ENCODE results near the gene TMEM217. TPM values are rescaled to one million over a fixed set of nuclear protein-coding genes. Genes with fewer than 3 reads are reported as not detected.
A peak's percentile ranks its signal among the peaks of the same experiment; 100 is the strongest.

Gene TMEM217
- total and polyA plus RNA-seq, 2 of the 8 experiments (the other 6 are each of a cell fraction or from before 2014, with no cell fraction given) = 0.60 to 1.1 TPM

DNA sequence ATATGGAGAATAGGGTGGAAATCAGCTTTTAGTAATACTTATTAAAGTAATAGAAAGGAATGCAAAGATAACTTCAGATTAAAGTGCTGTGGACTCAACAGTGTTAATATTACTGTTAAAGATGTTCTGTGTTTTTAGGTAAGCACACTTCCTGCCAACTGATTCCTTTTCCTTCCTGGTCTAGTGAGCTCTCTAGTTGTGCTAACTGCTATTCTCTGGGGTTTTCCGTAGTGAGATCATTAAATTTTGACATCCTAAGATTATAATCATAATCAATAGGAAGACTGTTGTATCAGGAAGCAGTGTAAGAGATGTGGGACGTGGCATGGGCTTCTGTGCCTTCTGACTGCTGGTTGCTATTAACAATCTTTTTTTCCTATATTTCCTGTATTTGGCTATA is 1.2 kb upstream of the TMEM217 start:
- Histone ChIP-seq H2BK20ac (ENCODE audit: low read length) (no peak overlapping the region), H3K14ac (ENCODE audit: insufficient read length) (no peak overlapping the region), H4K8ac (ENCODE audit: extremely low read depth, insufficient read depth, low read length) (no peak overlapping the region), H3K23ac (ENCODE audit: insufficient read length) (no peak overlapping the region), H3K9ac (replicated peaks in 1 of 4; ENCODE audit: extremely low read depth in 1 of 4, low read depth in 3 of 4, low read length in 3 of 4) (no peak overlapping the region), H3K36me3 (ENCODE audit: control insufficient read depth in 2 of 4, insufficient read depth in 4 of 4, low read length in 3 of 4) (no peaks in the 10 kb centered on the region), H3K4me3 (ENCODE audit: extremely low read depth in 1 of 4, insufficient read depth in 2 of 4, low read depth in 3 of 4, low read length in 4 of 4) (peak overlapping the region in 2 of 4 experiments; percentile 94; a peak in 3 of 8 replicates), H4K5ac (ENCODE audit: insufficient read length, low read depth, low read length) (no peak overlapping the region), H3K4me2 (ENCODE audit: insufficient read depth in 1 of 2, low read depth in 2 of 2, low read length in 2 of 2) (peak overlapping the region; percentile 67 to 89; a peak in 2 of 4 replicates), H3K56ac (replicated peaks; ENCODE audit: insufficient read length, low read depth, low read length) (no peak overlapping the region), H3K18ac (ENCODE audit: extremely low read depth, low read length) (no peak overlapping the region), H2BK120ac (replicated peaks; ENCODE audit: low read depth, low read length) (no peak overlapping the region), H3K79me2 (ENCODE audit: control insufficient read depth in 1 of 2, insufficient read depth in 2 of 2, low read length in 2 of 2) (peaks cover 0 to 58% of the 10 kb centered on the region in 2 experiments; a peak in 2 of 4 replicates), H2AK5ac (ENCODE audit: low read depth, low read length) (no peak overlapping the region), H3K79me1 (ENCODE audit: low read depth, low read length) (0 out of 2 replicates have a peak, but pooled peaks cover 2% of the 10 kb centered on the region), H3K4ac (replicated peaks; ENCODE audit: insufficient read length, low read depth, low read length) (no peak overlapping the region), H2AFZ (ENCODE audit: low read length) (no peak overlapping the region), H4K91ac (replicated peaks; ENCODE audit: insufficient read length, low read length) (no peak overlapping the region), H2BK15ac (ENCODE audit: low read length) (no peak overlapping the region), H3K23me2 (ENCODE audit: low read depth, low read length) (peaks cover 7% of the 10 kb centered on the region), H4K20me1 (replicated peaks in 1 of 2; ENCODE audit: control insufficient read depth in 1 of 2, insufficient read depth in 2 of 2, low read length in 2 of 2) (no peaks in the 10 kb centered on the region), H3K27me3 (replicated peaks in 1 of 4; ENCODE audit: control insufficient read depth in 3 of 4, extremely low read depth in 1 of 4, insufficient read depth in 3 of 4, low read length in 3 of 4) (no peaks in the 10 kb centered on the region), H2BK12ac (ENCODE audit: low read depth, low read length) (no peak overlapping the region), H3K9me3 (ENCODE audit: insufficient read depth in 2 of 2, low read depth in 1 of 2, low read length in 1 of 2) (no peaks in the 10 kb centered on the region), H3K27ac (ENCODE audit: low read depth, low read length) (no peak overlapping the region), H3K4me1 (replicated peaks in 1 of 4; ENCODE audit: control insufficient read depth in 3 of 4, insufficient read depth in 4 of 4, low read length in 3 of 4) (peaks cover 0 to 4% (median 3%) of the 10 kb centered on the region in 4 experiments; a peak in 3 of 7 replicates), H2BK5ac (ENCODE audit: low read depth, low read length) (no peak overlapping the region)
- ChIA-PET POLR2A (ENCODE audit: partially characterized antibody) (interaction anchor here (1.7 kb wide), 1 partner anchor 54 kb away, joined by 3 read pairs; no protein-coding TSS in a partner anchor), CTCF (ENCODE audit: partially characterized antibody) (interaction anchor here (0.6 to 1.2 kb wide), 2 partner anchors 13 to 232 kb away, joined by 3 to 4 read pairs; no protein-coding TSS in a partner anchor)
- TF ChIP-seq TAF1 (IDR thresholded peaks at IDR 0.05; ENCODE audit: low read depth, low read length) (no peak), SIX5 (IDR thresholded peaks at IDR 0.05; ENCODE audit: low read depth, low read length) (no peak), TCF12 (IDR thresholded peaks at IDR 0.05; ENCODE audit: low read depth, low read length) (no peak), KDM5A (IDR thresholded peaks at IDR 0.05; ENCODE audit: low read length) (no peak), POLR2AphosphoS5 (IDR thresholded peaks at IDR 0.05; ENCODE audit: low read depth, low read length) (no peak), CREB1 (IDR thresholded peaks at IDR 0.05) (no peak), ASH2L (IDR thresholded peaks at IDR 0.05; ENCODE audit: low read length) (no peak), ZNF274 (IDR thresholded peaks at IDR 0.05; ENCODE audit: borderline replicate concordance, extremely low read depth, low read length) (no peak), RAD21 (IDR thresholded peaks at IDR 0.05 in 1 of 2, conservative IDR thresholded peaks at IDR 0.05 in 1 of 2; ENCODE audit: low read depth in 2 of 2, low read length in 2 of 2) (no peak)
- WGBS, 2 experiments (ENCODE audit: extremely low coverage in 1 of 2, insufficient coverage in 1 of 2, insufficient read length in 1 of 2, insufficient replicate concordance in 2 of 2, low coverage in 1 of 2, low lambda C conversion rate in 2 of 2, missing lambda C conversion rate in 1 of 2) = 80% methylated on average over 2 of the region's 2 CpGs; no CpG with 5 or more reads in 1 of the 2 experiments
- no peak for DNase-seq (ENCODE audit: low read depth in 1 of 2, low spot score in 2 of 2)
- no peak for FAIRE-seq
